ENCODE results near the gene PLXND1. TPM values are rescaled to one million over a fixed set of nuclear protein-coding genes. Genes with fewer than 3 reads are reported as not detected.
A peak's percentile ranks its signal among the peaks of the same experiment; 100 is the strongest.

PLXND1 gene
- total RNA-seq, 1 experiment from 2014 or later: 26.3 TPM

GRCh38 chr3:129512595-129512994 is 93.9 kb downstream of the PLXND1 start:
- H3K36me3 ChIP-seq (ENCODE audit: control insufficient read depth, insufficient read depth, low read length): no peaks in the 10 kb centered on the region; the same call in 1 of the 2 replicates
- no peak for DNase-seq
- Mint-ChIP-seq H3K27me3 (ENCODE audit: insufficient read depth, unreplicated experiment) (no peaks in the 10 kb centered on the region), H3K27ac (ENCODE audit: unreplicated experiment) (peak overlapping the region; percentile 51), H3K4me1 (ENCODE audit: low read depth, unreplicated experiment) (no peaks in the 10 kb centered on the region), H3K9me3 (ENCODE audit: unreplicated experiment) (no peaks in the 10 kb centered on the region), H3K36me3 (ENCODE audit: insufficient read depth, unreplicated experiment) (peaks cover 6% of the 10 kb centered on the region), H3K4me3 (ENCODE audit: unreplicated experiment) (no peak overlapping the region)
- no peak overlapping the region for H3K4me3 ChIP-seq (ENCODE audit: low read depth, low read length)
- intact Hi-C loops (cut with micrococcal nuclease; ENCODE audit: unreplicated experiment): no loop called here
- H3K27me3 ChIP-seq (replicated peaks; ENCODE audit: control insufficient read depth, insufficient read depth, low read length): no peaks in the 10 kb centered on the region
- BruUV-seq (replicated peaks): no TSS peak
- no peaks in the 10 kb centered on the region for H3K4me1 ChIP-seq
- H3K9me3 ChIP-seq: no peaks in the 10 kb centered on the region
- no peak for TF ChIP-seq CTCF (IDR thresholded peaks at IDR 0.05; ENCODE audit: insufficient read depth in 1 of 2, low read depth in 1 of 2, low read length in 1 of 2, severe bottlenecking in 1 of 2, unreplicated experiment in 1 of 2)
- ChIA-PET CTCF (interaction anchor here (0.9 kb wide), 1 partner anchor 22 kb away, joined by 3 read pairs; no protein-coding TSS in a partner anchor), POLR2A (no interaction called here)

- intact Hi-C loops (cut with micrococcal nuclease; ENCODE audit: unreplicated experiment): no loop called here
- Mint-ChIP-seq H3K4me1 (ENCODE audit: low read depth, unreplicated experiment) (peaks cover 6% of the 10 kb centered on the region), H3K36me3 (ENCODE audit: insufficient read depth, unreplicated experiment) (no peaks in the 10 kb centered on the region), H3K9me3 (ENCODE audit: unreplicated experiment) (no peaks in the 10 kb centered on the region), H3K27ac (ENCODE audit: unreplicated experiment) (no peak overlapping the region), H3K4me3 (ENCODE audit: unreplicated experiment) (no peak overlapping the region), H3K27me3 (ENCODE audit: insufficient read depth, unreplicated experiment) (no peaks in the 10 kb centered on the region)
- POLR2A ChIA-PET: no interaction called here
- Histone ChIP-seq H3K9me3 (no peaks in the 10 kb centered on the region), H3K4me3 (ENCODE audit: low read depth, low read length) (no peak overlapping the region), H3K36me3 (ENCODE audit: control insufficient read depth, insufficient read depth, low read length) (no peaks in the 10 kb centered on the region; the same call in 1 of the 2 replicates), H3K27me3 (replicated peaks; ENCODE audit: control insufficient read depth, insufficient read depth, low read length) (no peaks in the 10 kb centered on the region), H3K4me1 (peaks cover 11% of the 10 kb centered on the region)
- no TSS peak for BruUV-seq (replicated peaks)
- no peak for DNase-seq
- CTCF ChIA-PET: no interaction called here
- no peak for TF ChIP-seq CTCF (IDR thresholded peaks at IDR 0.05; ENCODE audit: insufficient read depth in 1 of 2, low read depth in 1 of 2, low read length in 1 of 2, severe bottlenecking in 1 of 2, unreplicated experiment in 1 of 2)
These were observed 99.2 kb downstream of the PLXND1 start for GRCh38 chr3:129507181-129507831.

GRCh38 chr3:129506231-129506742 is 100.2 kb downstream of the PLXND1 start:
- Mint-ChIP-seq H3K4me1 (ENCODE audit: low read depth, unreplicated experiment) (peaks cover 6% of the 10 kb centered on the region), H3K9me3 (ENCODE audit: unreplicated experiment) (no peaks in the 10 kb centered on the region), H3K4me3 (ENCODE audit: unreplicated experiment) (no peak overlapping the region), H3K27ac (ENCODE audit: unreplicated experiment) (no peak overlapping the region), H3K36me3 (ENCODE audit: insufficient read depth, unreplicated experiment) (no peaks in the 10 kb centered on the region), H3K27me3 (ENCODE audit: insufficient read depth, unreplicated experiment) (no peaks in the 10 kb centered on the region)
- no peak for TF ChIP-seq CTCF (IDR thresholded peaks at IDR 0.05; ENCODE audit: insufficient read depth in 1 of 2, low read depth in 1 of 2, low read length in 1 of 2, severe bottlenecking in 1 of 2, unreplicated experiment in 1 of 2)
- Histone ChIP-seq H3K36me3 (ENCODE audit: control insufficient read depth, insufficient read depth, low read length) (no peaks in the 10 kb centered on the region; the same call in 1 of the 2 replicates), H3K4me1 (peaks cover 11% of the 10 kb centered on the region), H3K9me3 (no peaks in the 10 kb centered on the region), H3K27me3 (replicated peaks; ENCODE audit: control insufficient read depth, insufficient read depth, low read length) (no peaks in the 10 kb centered on the region), H3K4me3 (ENCODE audit: low read depth, low read length) (no peak overlapping the region)
- intact Hi-C loops (cut with micrococcal nuclease; ENCODE audit: unreplicated experiment): no loop called here
- no peak for DNase-seq
- ChIA-PET POLR2A (no interaction called here), CTCF (interaction anchor here (1.3 kb wide), 1 partner anchor 16 kb away, joined by 4 read pairs; no protein-coding TSS in a partner anchor)
- BruUV-seq (replicated peaks): no TSS peak

Measured in Caco-2 (cell line).